ENCODE results near the gene FAM107B.
"Not testable (repeated sequence)": the region's sequence is repeated elsewhere in the genome, so short reads cannot be mapped to it uniquely, and the experiment has no call there.

Gene FAM107B

GRCh38 chr10:14774797-14775196 lies at the start of gene FAM107B:
FAM107B (minus strand) TSS chr10:14774897; CDS start chr10:14774663, 234 bp downstream.
- H3K4me3 ChIP-seq (ENCODE audit: low read depth in 1 of 2, low read length in 2 of 2): no peak within 1 kb of the TSS
- no peak within 1 kb of the TSS for H3K9ac ChIP-seq (ENCODE audit: low read length)
- no peaks in the 10 kb centered on the region for H3K36me3 ChIP-seq (ENCODE audit: insufficient read depth, low read length)
- H3K27ac ChIP-seq (ENCODE audit: low read depth, low read length): no peak within 1 kb of the TSS
- H3K9me3 ChIP-seq (ENCODE audit: low read length): no peaks in the 10 kb centered on the region
- no peaks in the 10 kb centered on the region for H3K27me3 ChIP-seq (ENCODE audit: control insufficient read depth in 1 of 2, insufficient read depth in 2 of 2, low read length in 2 of 2)
- no peaks in the 10 kb centered on the region for H3K4me1 ChIP-seq (ENCODE audit: insufficient read depth, low read length)

- peaks cover 3% of the 10 kb centered on the region for H3K4me1 ChIP-seq (ENCODE audit: insufficient read depth, low read length)
- no peaks in the 10 kb centered on the region for H3K36me3 ChIP-seq (ENCODE audit: insufficient read depth, low read length)
- H3K9ac ChIP-seq (ENCODE audit: low read length): no peak overlapping the region
- H3K9me3 ChIP-seq (ENCODE audit: low read length): no peaks in the 10 kb centered on the region
- H3K27ac ChIP-seq (ENCODE audit: low read depth, low read length): no peak overlapping the region
- no peak overlapping the region for H3K4me3 ChIP-seq (ENCODE audit: low read depth in 1 of 2, low read length in 2 of 2)
- H3K27me3 ChIP-seq (ENCODE audit: control insufficient read depth in 1 of 2, insufficient read depth in 2 of 2, low read length in 2 of 2): no peaks in the 10 kb centered on the region
These were observed 49.3 kb upstream of the FAM107B start for GRCh38 chr10:14823966-14824365.

- H3K27ac ChIP-seq (ENCODE audit: low read depth, low read length): no peak overlapping the region
- H3K4me3 ChIP-seq (ENCODE audit: low read depth in 1 of 2, low read length in 2 of 2): no peak overlapping the region
- H3K36me3 ChIP-seq (ENCODE audit: insufficient read depth, low read length): no peaks in the 10 kb centered on the region
- H3K9me3 ChIP-seq (ENCODE audit: low read length): no peaks in the 10 kb centered on the region
- H3K9ac ChIP-seq (ENCODE audit: low read length): no peak overlapping the region
- peaks cover 3% of the 10 kb centered on the region for H3K4me1 ChIP-seq (ENCODE audit: insufficient read depth, low read length)
- H3K27me3 ChIP-seq (ENCODE audit: control insufficient read depth in 1 of 2, insufficient read depth in 2 of 2, low read length in 2 of 2): no peaks in the 10 kb centered on the region
These were observed 48.4 kb upstream of the FAM107B start for GRCh38 chr10:14822879-14823755.

DNA sequence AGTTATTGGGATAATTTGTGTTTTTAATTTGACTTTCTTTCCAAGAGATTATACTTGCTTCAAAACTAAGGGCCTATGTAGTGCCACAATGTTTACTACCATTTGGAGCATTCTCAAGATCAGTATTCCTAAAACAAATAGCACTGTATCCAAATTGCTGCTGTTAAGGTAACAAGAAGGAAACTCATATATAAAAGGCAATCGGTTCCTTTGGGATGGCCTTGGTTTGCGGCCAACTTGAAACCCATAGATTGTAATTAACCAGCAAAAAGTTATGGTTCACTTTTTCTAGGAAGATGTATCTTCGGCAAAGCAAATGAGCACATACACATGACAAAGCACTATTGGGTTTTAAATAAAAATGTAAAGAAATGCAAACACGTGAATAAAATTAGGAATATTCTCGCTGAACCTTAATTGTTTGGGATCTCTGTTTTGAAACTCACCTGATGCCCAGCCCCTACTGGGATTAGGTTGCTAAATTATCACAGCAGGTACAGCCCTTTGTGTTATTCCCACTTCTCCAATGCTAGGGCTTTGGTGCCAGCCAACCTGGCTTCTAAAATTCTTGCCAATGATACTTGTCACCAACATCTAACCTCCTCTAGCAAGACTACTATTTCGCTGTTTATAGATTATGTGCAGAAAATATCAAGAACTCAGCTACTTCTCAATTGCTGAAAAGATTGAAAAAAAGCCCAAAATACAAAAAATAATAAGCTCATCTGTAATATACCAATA lies 47.1 kb upstream of the FAM107B start:
- no peaks in the 10 kb centered on the region for H3K9me3 ChIP-seq (ENCODE audit: low read length)
- peaks cover 3% of the 10 kb centered on the region for H3K4me1 ChIP-seq (ENCODE audit: insufficient read depth, low read length)
- H3K36me3 ChIP-seq (ENCODE audit: insufficient read depth, low read length): no peaks in the 10 kb centered on the region
- no peaks in the 10 kb centered on the region for H3K27me3 ChIP-seq (ENCODE audit: control insufficient read depth in 1 of 2, insufficient read depth in 2 of 2, low read length in 2 of 2)
- H3K27ac ChIP-seq (ENCODE audit: low read depth, low read length): no peak overlapping the region
- H3K9ac ChIP-seq (ENCODE audit: low read length): no peak overlapping the region
- no peak overlapping the region for H3K4me3 ChIP-seq (ENCODE audit: low read depth in 1 of 2, low read length in 2 of 2)

GRCh38 chr10:14820775-14821154 lies 46.1 kb upstream of the FAM107B start:
- H3K36me3 ChIP-seq (ENCODE audit: insufficient read depth, low read length): no peaks in the 10 kb centered on the region
- H3K9me3 ChIP-seq (ENCODE audit: low read length): no peaks in the 10 kb centered on the region
- no peak overlapping the region for H3K4me3 ChIP-seq (ENCODE audit: low read depth in 1 of 2, low read length in 2 of 2)
- no peaks in the 10 kb centered on the region for H3K27me3 ChIP-seq (ENCODE audit: control insufficient read depth in 1 of 2, insufficient read depth in 2 of 2, low read length in 2 of 2)
- H3K4me1 ChIP-seq (ENCODE audit: insufficient read depth, low read length): peaks cover 3% of the 10 kb centered on the region
- no peak overlapping the region for H3K9ac ChIP-seq (ENCODE audit: low read length)
- no peak overlapping the region for H3K27ac ChIP-seq (ENCODE audit: low read depth, low read length)

GRCh38 chr10:14820010-14820774 lies 45.5 kb upstream of the FAM107B start:
- H3K4me3 ChIP-seq (ENCODE audit: low read depth in 1 of 2, low read length in 2 of 2): no peak overlapping the region
- H3K36me3 ChIP-seq (ENCODE audit: insufficient read depth, low read length): no peaks in the 10 kb centered on the region
- H3K27ac ChIP-seq (ENCODE audit: low read depth, low read length): no peak overlapping the region
- H3K4me1 ChIP-seq (ENCODE audit: insufficient read depth, low read length): peaks cover 3% of the 10 kb centered on the region
- H3K9ac ChIP-seq (ENCODE audit: low read length): no peak overlapping the region
- H3K9me3 ChIP-seq (ENCODE audit: low read length): no peaks in the 10 kb centered on the region
- H3K27me3 ChIP-seq (ENCODE audit: control insufficient read depth in 1 of 2, insufficient read depth in 2 of 2, low read length in 2 of 2): no peaks in the 10 kb centered on the region

GRCh38 chr10:14816717-14817116 lies 42.0 kb upstream of the FAM107B start:
- not testable (repeated sequence) for H3K9ac ChIP-seq (ENCODE audit: low read length); H3K27me3 ChIP-seq (ENCODE audit: control insufficient read depth in 1 of 2, insufficient read depth in 2 of 2, low read length in 2 of 2); H3K36me3 ChIP-seq (ENCODE audit: insufficient read depth, low read length); H3K4me1 ChIP-seq (ENCODE audit: insufficient read depth, low read length); H3K4me3 ChIP-seq (ENCODE audit: low read depth in 1 of 2, low read length in 2 of 2); H3K27ac ChIP-seq (ENCODE audit: low read depth, low read length); H3K9me3 ChIP-seq (ENCODE audit: low read length)

GRCh38 chr10:14815681-14816080 lies 41.0 kb upstream of the FAM107B start:
- no peak overlapping the region for H3K4me3 ChIP-seq (ENCODE audit: low read depth in 1 of 2, low read length in 2 of 2)
- no peaks in the 10 kb centered on the region for H3K9me3 ChIP-seq (ENCODE audit: low read length)
- H3K27ac ChIP-seq (ENCODE audit: low read depth, low read length): no peak overlapping the region
- H3K4me1 ChIP-seq (ENCODE audit: insufficient read depth, low read length): no peaks in the 10 kb centered on the region
- H3K36me3 ChIP-seq (ENCODE audit: insufficient read depth, low read length): no peaks in the 10 kb centered on the region
- no peak overlapping the region for H3K9ac ChIP-seq (ENCODE audit: low read length)
- H3K27me3 ChIP-seq (ENCODE audit: control insufficient read depth in 1 of 2, insufficient read depth in 2 of 2, low read length in 2 of 2): no peaks in the 10 kb centered on the region

DNA sequence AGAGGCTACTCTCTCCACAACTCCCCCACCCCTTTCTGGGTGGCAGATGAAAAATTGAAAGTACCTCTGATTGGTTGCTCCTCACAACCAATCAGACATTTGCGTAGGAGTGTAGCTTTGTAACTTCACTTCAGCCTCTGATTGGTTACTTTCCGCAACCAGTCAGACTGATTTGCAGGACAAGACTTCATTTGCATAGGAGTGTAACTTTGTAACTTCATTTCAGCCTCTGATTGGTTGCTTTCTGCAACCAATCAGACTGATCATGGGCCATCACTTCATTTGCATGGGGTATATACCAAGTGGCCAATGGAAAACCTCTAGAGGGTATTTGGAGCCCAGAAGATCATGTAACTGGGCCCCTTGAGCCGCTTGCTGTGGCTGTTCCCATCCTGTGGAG lies 37.6 kb upstream of the FAM107B start:
- no peaks in the 10 kb centered on the region for H3K9me3 ChIP-seq (ENCODE audit: low read length)
- H3K4me3 ChIP-seq (ENCODE audit: low read depth in 1 of 2, low read length in 2 of 2): no peak overlapping the region
- no peaks in the 10 kb centered on the region for H3K27me3 ChIP-seq (ENCODE audit: control insufficient read depth in 1 of 2, insufficient read depth in 2 of 2, low read length in 2 of 2)
- no peaks in the 10 kb centered on the region for H3K36me3 ChIP-seq (ENCODE audit: insufficient read depth, low read length)
- H3K27ac ChIP-seq (ENCODE audit: low read depth, low read length): no peak overlapping the region
- H3K4me1 ChIP-seq (ENCODE audit: insufficient read depth, low read length): no peaks in the 10 kb centered on the region
- H3K9ac ChIP-seq (ENCODE audit: low read length): no peak overlapping the region

- H3K27ac ChIP-seq (ENCODE audit: low read depth, low read length): no peak overlapping the region
- H3K4me3 ChIP-seq (ENCODE audit: low read depth in 1 of 2, low read length in 2 of 2): no peak overlapping the region
- H3K9ac ChIP-seq (ENCODE audit: low read length): no peak overlapping the region
- H3K27me3 ChIP-seq (ENCODE audit: control insufficient read depth in 1 of 2, insufficient read depth in 2 of 2, low read length in 2 of 2): no peaks in the 10 kb centered on the region
- H3K9me3 ChIP-seq (ENCODE audit: low read length): no peaks in the 10 kb centered on the region
- H3K36me3 ChIP-seq (ENCODE audit: insufficient read depth, low read length): no peaks in the 10 kb centered on the region
- H3K4me1 ChIP-seq (ENCODE audit: insufficient read depth, low read length): no peaks in the 10 kb centered on the region
These were observed 36.6 kb upstream of the FAM107B start for GRCh38 chr10:14810969-14811953.

Data from muscle layer of colon (tissue), 2 donors.